H1 (cell line): Measurements from ENCODE around the gene PPCDC. TPM values are rescaled to one million over a fixed set of nuclear protein-coding genes. Genes with fewer than 3 reads are reported as not detected.

Source experiments
- CTCF ChIA-PET: fragments of 300-600 bp; sonication (Branson Sonifier 250); formaldehyde crosslinking; loops from one replicate; lab custom pipeline; 2021; ENCODE audit not compliant: partially characterized antibody; lab: Charles Lee
- POLR2A ChIA-PET: fragments of 300-600 bp; sonication (Branson Sonifier 250); formaldehyde crosslinking; loops from one replicate; lab custom pipeline; 2021; ENCODE audit warnings: inconsistent platforms; ENCODE audit not compliant: partially characterized antibody; lab: Charles Lee
- DNase-seq, 2 experiments: peaks; one replicate each; pipeline versions ENCODE4 v3.0.0 to v3.0.0-alpha.2; 2010 to 2022; ENCODE audit warnings: low spot score in 2 of 2, low read depth in 1 of 2, mixed read lengths in 1 of 2
- FAIRE-seq: peaks from 2 replicates; lab custom pipeline; 2011; peaks lifted over from hg19 to GRCh38; lab: Jason Lieb, UNC
- H2AFZ ChIP-seq: 2 replicates; pipeline ENCODE4 v1.8.1; 2012; ENCODE audit warnings: low read length, inconsistent platforms
- H2AK5ac ChIP-seq: 2 replicates; pipeline ENCODE4 v1.6.1; 2013; ENCODE audit warnings: low read depth, low read length
- H2BK120ac ChIP-seq: replicated peaks from 2 replicates; pipeline ENCODE3; 2013; ENCODE audit warnings: low read depth, low read length, inconsistent platforms
- H2BK12ac ChIP-seq: 2 replicates; pipeline ENCODE4 v1.6.1; 2013; ENCODE audit warnings: low read depth, low read length
- H2BK15ac ChIP-seq: 2 replicates; pipeline ENCODE4 v1.6.1; 2013; ENCODE audit warnings: low read length
- H2BK20ac ChIP-seq: 2 replicates; pipeline ENCODE4 v1.6.1; 2013; ENCODE audit warnings: low read length
- H2BK5ac ChIP-seq: 2 replicates; pipeline ENCODE4 v1.6.1; 2013; ENCODE audit warnings: low read depth, low read length
- H3K14ac ChIP-seq: 2 replicates; pipeline ENCODE4 v1.6.1; 2013; ENCODE audit warnings: inconsistent platforms; ENCODE audit not compliant: insufficient read length
- H3K18ac ChIP-seq: 2 replicates; pipeline ENCODE4 v1.6.1; 2013; ENCODE audit warnings: low read length; ENCODE audit errors: extremely low read depth
- H3K23ac ChIP-seq: 2 replicates; pipeline ENCODE4 v1.6.1; 2013; ENCODE audit warnings: inconsistent platforms; ENCODE audit not compliant: insufficient read length
- H3K23me2 ChIP-seq: 2 replicates; pipeline ENCODE4 v1.6.1; 2013; ENCODE audit warnings: low read depth, low read length
- H3K27ac ChIP-seq: 2 replicates; pipeline ENCODE4 v1.6.1; 2011; ENCODE audit warnings: low read depth, low read length, inconsistent platforms
- H3K27me3 ChIP-seq, 4 experiments: replicated peaks in 1 of 4; 1 replicate in 1 of 4; 2 replicates in 3 of 4; pipeline versions ENCODE4 v1.6.1 to v1.8.1; 2011 to 2013; ENCODE audit warnings: low read length in 3 of 4, mild to moderate bottlenecking in 3 of 4, inconsistent platforms in 2 of 4, mixed read lengths in 2 of 4, moderate library complexity in 1 of 4; ENCODE audit not compliant: control insufficient read depth in 3 of 4, insufficient read depth in 3 of 4; ENCODE audit errors: extremely low read depth in 1 of 4
- H3K36me3 ChIP-seq, 4 experiments: 2 replicates each; pipeline versions ENCODE4 v1.6.1 to v1.8.1; 2011 to 2013; ENCODE audit warnings: mild to moderate bottlenecking in 4 of 4, low read length in 3 of 4, moderate library complexity in 2 of 4, control low read depth in 1 of 4, inconsistent platforms in 1 of 4; ENCODE audit not compliant: insufficient read depth in 4 of 4, control insufficient read depth in 2 of 4
- H3K4ac ChIP-seq: replicated peaks from 2 replicates; pipeline ENCODE3; 2013; ENCODE audit warnings: low read length, low read depth, mixed read lengths, inconsistent platforms; ENCODE audit not compliant: insufficient read length
- H3K4me1 ChIP-seq, 4 experiments: replicated peaks in 1 of 4; 1 replicate in 1 of 4; 2 replicates in 3 of 4; pipeline versions ENCODE4 v1.6.1 to v1.8.1; 2011 to 2013; ENCODE audit warnings: low read length in 3 of 4, inconsistent platforms in 2 of 4, mixed read lengths in 1 of 4; ENCODE audit not compliant: insufficient read depth in 4 of 4, control insufficient read depth in 3 of 4
- H3K4me2 ChIP-seq, 2 experiments: 2 replicates each; pipeline versions ENCODE4 v1.6.1 to v1.8.1; 2011 to 2013; ENCODE audit warnings: low read depth in 2 of 2, low read length in 2 of 2, control low read depth in 1 of 2, inconsistent platforms in 1 of 2, mild to moderate bottlenecking in 1 of 2; ENCODE audit not compliant: insufficient read depth in 1 of 2
- H3K4me3 ChIP-seq, 4 experiments: fragments of 200-600, 300-600 bp in 1 of 4; sonication (generic), shearing (Covaris generic), sonication (Bioruptor Twin) in 1 of 4; 2 replicates each; pipeline versions ENCODE4 v1.5.1 to v1.8.1; 2011 to 2016; ENCODE audit warnings: low read length in 4 of 4, low read depth in 3 of 4, control low read depth in 2 of 4, inconsistent platforms in 2 of 4, mild to moderate bottlenecking in 2 of 4, mixed read lengths in 1 of 4, moderate library complexity in 1 of 4; ENCODE audit not compliant: insufficient read depth in 2 of 4; ENCODE audit errors: extremely low read depth in 1 of 4
- H3K56ac ChIP-seq: replicated peaks from 2 replicates; pipeline ENCODE3; 2013; ENCODE audit warnings: low read depth, mild to moderate bottlenecking, mixed read lengths, low read length, inconsistent platforms; ENCODE audit not compliant: insufficient read length
- H3K79me1 ChIP-seq: 2 replicates; pipeline ENCODE4 v1.6.1; 2013; ENCODE audit warnings: low read depth, low read length, control low read depth
- H3K79me2 ChIP-seq, 2 experiments: 2 replicates each; pipeline versions ENCODE4 v1.6.1 to v1.8.1; 2012 to 2013; ENCODE audit warnings: low read length in 2 of 2, mild to moderate bottlenecking in 2 of 2, inconsistent platforms in 1 of 2; ENCODE audit not compliant: insufficient read depth in 2 of 2, control insufficient read depth in 1 of 2
- H3K9ac ChIP-seq, 4 experiments: replicated peaks in 1 of 4; 1 replicate in 1 of 4; 2 replicates in 3 of 4; pipeline versions ENCODE4 v1.6.1 to v1.8.1; 2011 to 2013; ENCODE audit warnings: low read depth in 3 of 4, low read length in 3 of 4, control low read depth in 2 of 4, mild to moderate bottlenecking in 2 of 4, moderate library complexity in 2 of 4, inconsistent platforms in 1 of 4; ENCODE audit errors: extremely low read depth in 1 of 4
- H3K9me3 ChIP-seq, 2 experiments: 2 replicates each; pipeline versions ENCODE4 v1.6.1 to v1.8.1; 2012 to 2013; ENCODE audit warnings: mild to moderate bottlenecking in 2 of 2, moderate library complexity in 2 of 2, control low read depth in 1 of 2, inconsistent platforms in 1 of 2, low read depth in 1 of 2, low read length in 1 of 2, mixed read lengths in 1 of 2; ENCODE audit not compliant: insufficient read depth in 2 of 2
- H4K20me1 ChIP-seq, 2 experiments: replicated peaks in 1 of 2; 2 replicates each; pipeline versions ENCODE3 to v1.8.1; 2011 to 2013; ENCODE audit warnings: inconsistent platforms in 2 of 2, low read length in 2 of 2, mild to moderate bottlenecking in 1 of 2; ENCODE audit not compliant: insufficient read depth in 2 of 2, control insufficient read depth in 1 of 2
- H4K5ac ChIP-seq: 2 replicates; pipeline ENCODE4 v1.6.1; 2013; ENCODE audit warnings: low read length, low read depth, mixed read lengths, inconsistent platforms; ENCODE audit not compliant: insufficient read length
- H4K8ac ChIP-seq: 2 replicates; pipeline ENCODE4 v1.8.0; 2013; ENCODE audit warnings: mild to moderate bottlenecking, moderate library complexity, low read length, inconsistent platforms; ENCODE audit not compliant: insufficient read depth; ENCODE audit errors: extremely low read depth
- H4K91ac ChIP-seq: replicated peaks from 2 replicates; pipeline ENCODE3; 2013; ENCODE audit warnings: low read length, mixed read lengths, inconsistent platforms; ENCODE audit not compliant: insufficient read length
- BACH1 ChIP-seq: IDR thresholded peaks from 2 replicates; pipeline ENCODE4 v1.6.1; 2012; ENCODE audit warnings: low read length, improper control_type of control experiment
- MAFK ChIP-seq: IDR thresholded peaks from 2 replicates; pipeline ENCODE4 v1.6.1; 2012; ENCODE audit warnings: low read depth, mild to moderate bottlenecking, improper control_type of control experiment, low read length
- NRF1 ChIP-seq: IDR thresholded peaks from 2 replicates; pipeline ENCODE4 v1.6.1; 2011; ENCODE audit warnings: mild to moderate bottlenecking, low read depth, low read length, improper control_type of control experiment
- RBBP5 ChIP-seq: IDR thresholded peaks from 2 replicates; pipeline ENCODE4 v1.7.1; 2012; ENCODE audit warnings: low read depth, mild to moderate bottlenecking, inconsistent platforms, low read length, moderate library complexity, borderline replicate concordance
- RFX5 ChIP-seq: IDR thresholded peaks from 2 replicates; pipeline ENCODE4 v1.6.1; 2011; ENCODE audit warnings: low read depth, low read length, improper control_type of control experiment, borderline replicate concordance
- SAP30 ChIP-seq: fragments of 300-600 bp; sonication (generic); IDR thresholded peaks from 2 replicates; pipeline ENCODE4 v1.7.1; 2012; ENCODE audit warnings: low read length, moderate library complexity, mild to moderate bottlenecking, inconsistent platforms; ENCODE audit not compliant: insufficient read depth, insufficient replicate concordance
- SP1 ChIP-seq: IDR thresholded peaks from 2 replicates; pipeline ENCODE4 v1.6.1; 2011; ENCODE audit warnings: low read depth, low read length
- WGBS, 2 experiments: shearing (Covaris generic) in 1 of 2; methylation state at CpG; one replicate each; pipeline versions ENCODE4 v1.1.6 to v1.1.7; 2013 to 2015; ENCODE audit warnings: low lambda C conversion rate in 2 of 2, mixed read lengths in 2 of 2, inconsistent platforms in 1 of 2, low coverage in 1 of 2, missing lambda C conversion rate in 1 of 2; ENCODE audit not compliant: insufficient replicate concordance in 2 of 2, insufficient coverage in 1 of 2, insufficient read length in 1 of 2; ENCODE audit errors: extremely low coverage in 1 of 2, missing lambda C conversion rate in 1 of 2; 5-methylcytosine and 5-hydroxymethylcytosine counted together
- polyA plus RNA-seq, 7 experiments: library from polyadenylated mRNA; depleted of rRNA in 3 of 7; stranded (reverse) in 5 of 7; unstranded in 2 of 7; fragments of >200 nt in 5 of 7; fragments of 200-250 nt in 2 of 7; gene quantifications; 1 replicate in 5 of 7; 2 replicates in 1 of 7; 4 replicates in 1 of 7; pipeline versions ENCODE4 v1.2.1 to v1.2.3, GENCODE V29; 2011 to 2013; ENCODE audit warnings: missing spikeins in 2 of 7, mixed read lengths in 2 of 7
- total RNA-seq: library from RNA; stranded (reverse); fragmentation: NEBNext Ultra II Directional; extraction: Animal tissue kit (Norgen Biotek cat#: 25700); gene quantifications from 2 replicates; pipeline ENCODE4 v1.2.1, GENCODE V29; 2021
- TF ChIP-seq, protein P1 (sequence below), 3 experiments: IDR thresholded peaks; 1 replicate in 2 of 3; 2 replicates in 1 of 3; pipeline versions ENCODE4 v1.5.1 to v1.6.1; 2011; ENCODE audit warnings: low read length in 3 of 3, mild to moderate bottlenecking in 3 of 3, inconsistent platforms in 2 of 3, low read depth in 1 of 3, moderate library complexity in 1 of 3; ENCODE audit not compliant: insufficient read depth in 1 of 3; ENCODE audit errors: control extremely low read depth in 1 of 3

Gene PPCDC
- total and polyA plus RNA-seq, 2 of the 8 experiments (the other 6 are each of a cell fraction or from before 2014, with no cell fraction given): 11.3 to 29.7 TPM

DNA sequence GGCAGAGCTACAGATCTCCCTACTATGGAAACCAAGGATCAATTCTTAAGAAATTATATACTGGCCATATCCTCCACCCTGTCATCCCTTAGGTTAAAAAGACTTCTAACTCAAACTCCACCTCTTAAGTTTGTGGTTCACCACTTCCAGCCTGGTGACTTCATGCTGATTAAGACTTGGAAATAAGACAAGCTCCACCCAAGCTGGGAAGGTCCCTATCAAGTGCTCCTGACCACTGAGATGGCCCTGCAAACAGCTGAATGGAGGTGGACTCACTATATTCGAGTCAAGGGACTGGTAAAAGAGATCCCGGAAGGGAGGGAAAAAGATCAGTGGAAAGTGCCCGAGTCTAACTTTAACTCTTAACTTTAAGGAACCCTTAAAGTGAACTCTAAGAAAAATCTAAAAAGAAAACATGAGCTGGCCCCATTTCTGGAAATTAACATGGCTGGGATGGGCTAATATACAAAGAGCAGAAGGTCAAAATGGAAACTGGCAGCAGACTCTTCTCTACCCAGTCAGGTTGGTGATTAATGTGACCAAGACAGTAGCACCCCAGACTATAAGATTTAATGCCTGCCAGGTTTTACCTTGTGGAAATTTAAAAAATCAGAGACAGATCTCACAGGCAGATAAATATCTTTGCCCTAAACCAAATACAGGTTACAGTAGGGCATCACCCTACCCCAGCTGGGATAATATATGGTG lies 43.9 kb downstream of the PPCDC start:
- DNase-seq (no peak), FAIRE-seq (no peak)
- Histone ChIP-seq H3K79me2 (no peaks in the 10 kb centered on the region), H3K27ac (no peak overlapping the region), H3K4ac (no peak overlapping the region), H3K23ac (no peak overlapping the region), H3K9me3 (peaks cover 0 to 7% of the 10 kb centered on the region in 2 experiments; a peak in 2 of 4 replicates), H3K23me2 (no peaks in the 10 kb centered on the region), H2AFZ (no peak overlapping the region), H3K36me3 (no peaks in the 10 kb centered on the region), H3K56ac (no peak overlapping the region), H3K4me1 (no peaks in the 10 kb centered on the region; a peak in 1 of 7 replicates)
- WGBS, 2 experiments: 92% methylated on average over 3 of the region's 3 CpGs; no CpG with 5 or more reads in 1 of the 2 experiments
- TF ChIP-seq RFX5 (no peak), BACH1 (no peak), NRF1 (no peak), RBBP5 (no peak), SAP30 (no peak), MAFK (no peak), SP1 (no peak)
- TF ChIP-seq, protein P1, sequence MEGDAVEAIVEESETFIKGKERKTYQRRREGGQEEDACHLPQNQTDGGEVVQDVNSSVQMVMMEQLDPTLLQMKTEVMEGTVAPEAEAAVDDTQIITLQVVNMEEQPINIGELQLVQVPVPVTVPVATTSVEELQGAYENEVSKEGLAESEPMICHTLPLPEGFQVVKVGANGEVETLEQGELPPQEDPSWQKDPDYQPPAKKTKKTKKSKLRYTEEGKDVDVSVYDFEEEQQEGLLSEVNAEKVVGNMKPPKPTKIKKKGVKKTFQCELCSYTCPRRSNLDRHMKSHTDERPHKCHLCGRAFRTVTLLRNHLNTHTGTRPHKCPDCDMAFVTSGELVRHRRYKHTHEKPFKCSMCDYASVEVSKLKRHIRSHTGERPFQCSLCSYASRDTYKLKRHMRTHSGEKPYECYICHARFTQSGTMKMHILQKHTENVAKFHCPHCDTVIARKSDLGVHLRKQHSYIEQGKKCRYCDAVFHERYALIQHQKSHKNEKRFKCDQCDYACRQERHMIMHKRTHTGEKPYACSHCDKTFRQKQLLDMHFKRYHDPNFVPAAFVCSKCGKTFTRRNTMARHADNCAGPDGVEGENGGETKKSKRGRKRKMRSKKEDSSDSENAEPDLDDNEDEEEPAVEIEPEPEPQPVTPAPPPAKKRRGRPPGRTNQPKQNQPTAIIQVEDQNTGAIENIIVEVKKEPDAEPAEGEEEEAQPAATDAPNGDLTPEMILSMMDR (IDR thresholded peaks at IDR 0.05; ENCODE audit: control extremely low read depth in 1 of 3, insufficient read depth in 1 of 3, low read depth in 1 of 3, low read length in 3 of 3): no peak
- TF ChIP-seq, all 59 proteins: peak for 0
- Histone ChIP-seq H4K91ac (no peak overlapping the region), H2BK20ac (no peak overlapping the region), H3K27me3 (no peaks in the 10 kb centered on the region; a peak in 1 of 7 replicates), H2AK5ac (no peak overlapping the region), H2BK12ac (no peak overlapping the region), H3K18ac (no peak overlapping the region), H3K4me2 (no peak overlapping the region), H2BK15ac (no peak overlapping the region), H4K8ac (no peak overlapping the region), H4K5ac (no peak overlapping the region), H4K20me1 (no peaks in the 10 kb centered on the region), H3K79me1 (no peaks in the 10 kb centered on the region), H2BK5ac (no peak overlapping the region), H3K14ac (no peak overlapping the region), H2BK120ac (no peak overlapping the region), H3K4me3 (no peak overlapping the region), H3K9ac (no peak overlapping the region)
- POLR2A ChIA-PET: interaction anchor here (0.6 to 0.7 kb wide), 2 partner anchors 15 to 274 kb away, joined by 3 read pairs; no protein-coding TSS in a partner anchor
- CTCF ChIA-PET: interaction anchor here (1.0 kb wide), 2 partner anchors 14 to 36 kb away, joined by 4 read pairs; no protein-coding TSS in a partner anchor
